ENCODE data around the gene SCYL3. TPM values are rescaled to one million over a fixed set of nuclear protein-coding genes. Genes with fewer than 3 reads are reported as not detected.

The SCYL3 gene
- total RNA-seq, 4 donors from 2014 or later = 12.3 to 42.3 (median 25.1) TPM

DNA sequence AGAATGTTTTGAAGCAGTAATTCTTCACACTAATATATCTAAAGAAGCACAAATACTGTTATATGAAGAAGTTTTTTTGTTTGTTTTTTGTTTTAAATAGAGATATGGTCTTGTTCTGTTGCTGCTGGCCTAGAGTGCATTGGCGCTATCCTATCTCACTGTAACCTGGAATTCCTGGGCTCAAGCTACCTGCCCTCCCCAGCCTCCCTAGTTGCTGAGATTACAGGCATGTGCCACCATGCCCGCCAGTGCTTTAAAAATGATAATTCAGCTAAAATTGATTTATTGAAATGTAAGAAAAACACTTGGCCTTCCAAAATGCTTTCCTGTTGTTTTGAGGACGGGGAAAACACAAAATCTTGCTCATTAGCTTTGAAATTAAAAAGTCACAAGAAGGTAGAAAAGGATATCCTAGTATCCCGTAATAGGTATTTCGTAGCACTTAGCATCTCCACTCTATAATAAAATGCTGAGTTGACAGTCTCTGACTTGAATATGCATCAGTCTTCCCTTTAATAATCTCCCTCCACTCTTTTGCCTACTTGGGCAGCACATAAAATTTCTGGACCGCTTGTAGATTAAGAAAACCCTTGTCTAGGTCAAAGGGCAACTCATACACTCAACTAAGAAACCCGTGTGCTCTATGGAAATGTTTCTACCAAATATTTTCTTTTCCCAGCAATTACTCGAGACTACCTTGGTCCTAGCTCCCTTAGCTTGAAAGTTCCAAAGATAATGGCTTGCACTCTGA, 1.3 kb downstream of the SCYL3 start:
- intact Hi-C loops (cut with DNase I; ENCODE audit: low total_unique reads) (no loop called here), in situ Hi-C loops (cut with MboI; ENCODE audit: low pct_ligation_motif_present in 1 of 4, low pct_unique_long_range_greater_than_20kb in 1 of 4, low sequenced_read_pairs in 3 of 4) (no loop called here)
- Histone ChIP-seq H3K36me3 (peaks cover 0 to 11% (median 4%) of the 10 kb centered on the region in 4 donors), H3K4me1 (peaks cover 20 to 31% (median 26%) of the 10 kb centered on the region in 4 donors), H3K27ac (peak overlapping the region; percentile 93 to 99 (median 99)), H3K27me3 (no peaks in the 10 kb centered on the region), H3K9me3 (no peaks in the 10 kb centered on the region), H3K4me3 (peak overlapping the region; percentile 57 to 97 (median 96))
- no peak for DNase-seq
- TF ChIP-seq, protein P1, sequence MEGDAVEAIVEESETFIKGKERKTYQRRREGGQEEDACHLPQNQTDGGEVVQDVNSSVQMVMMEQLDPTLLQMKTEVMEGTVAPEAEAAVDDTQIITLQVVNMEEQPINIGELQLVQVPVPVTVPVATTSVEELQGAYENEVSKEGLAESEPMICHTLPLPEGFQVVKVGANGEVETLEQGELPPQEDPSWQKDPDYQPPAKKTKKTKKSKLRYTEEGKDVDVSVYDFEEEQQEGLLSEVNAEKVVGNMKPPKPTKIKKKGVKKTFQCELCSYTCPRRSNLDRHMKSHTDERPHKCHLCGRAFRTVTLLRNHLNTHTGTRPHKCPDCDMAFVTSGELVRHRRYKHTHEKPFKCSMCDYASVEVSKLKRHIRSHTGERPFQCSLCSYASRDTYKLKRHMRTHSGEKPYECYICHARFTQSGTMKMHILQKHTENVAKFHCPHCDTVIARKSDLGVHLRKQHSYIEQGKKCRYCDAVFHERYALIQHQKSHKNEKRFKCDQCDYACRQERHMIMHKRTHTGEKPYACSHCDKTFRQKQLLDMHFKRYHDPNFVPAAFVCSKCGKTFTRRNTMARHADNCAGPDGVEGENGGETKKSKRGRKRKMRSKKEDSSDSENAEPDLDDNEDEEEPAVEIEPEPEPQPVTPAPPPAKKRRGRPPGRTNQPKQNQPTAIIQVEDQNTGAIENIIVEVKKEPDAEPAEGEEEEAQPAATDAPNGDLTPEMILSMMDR (IDR thresholded peaks at IDR 0.05) = no peak
- TF ChIP-seq EP300 (IDR thresholded peaks at IDR 0.05; ENCODE audit: low read depth) = no peak
- no peak for TF ChIP-seq POLR2A (IDR thresholded peaks at IDR 0.05)
- TF ChIP-seq POLR2AphosphoS5 (IDR thresholded peaks at IDR 0.05) = no peak
- 37 to 47% methylated on average over 8 of the region's 8 CpGs for WGBS, 2 donors (ENCODE audit: low coverage in 1 of 2)

DNA sequence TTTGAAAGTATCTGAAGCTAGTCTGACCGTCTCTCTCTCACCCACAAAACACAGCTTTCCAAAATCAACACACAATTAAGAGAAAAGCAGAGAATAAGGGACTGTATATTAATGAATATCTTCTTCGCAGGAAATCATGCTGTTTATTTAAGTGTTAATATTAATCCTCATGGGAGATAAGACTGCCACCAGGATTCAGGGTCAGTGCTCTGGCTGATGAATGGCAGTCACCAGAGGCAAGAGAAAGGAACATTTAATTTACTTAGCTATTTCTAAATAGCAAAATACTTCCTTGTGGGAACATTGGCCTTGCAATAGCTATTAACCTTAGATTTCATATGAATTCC, 2.2 kb downstream of the SCYL3 start:
- H3K9me3 ChIP-seq = no peaks in the 10 kb centered on the region
- H3K4me3 ChIP-seq = no peak overlapping the region
- peaks cover 0 to 11% (median 4%) of the 10 kb centered on the region in 4 donors for H3K36me3 ChIP-seq
- H3K4me1 ChIP-seq = peaks cover 20 to 31% (median 26%) of the 10 kb centered on the region in 4 donors
- in situ Hi-C loops (cut with MboI; ENCODE audit: low pct_ligation_motif_present in 1 of 4, low pct_unique_long_range_greater_than_20kb in 1 of 4, low sequenced_read_pairs in 3 of 4) = no loop called here
- TF ChIP-seq, protein P1 (IDR thresholded peaks at IDR 0.05) = no peak
- TF ChIP-seq EP300 (IDR thresholded peaks at IDR 0.05; ENCODE audit: low read depth) = no peak
- TF ChIP-seq POLR2A (IDR thresholded peaks at IDR 0.05) = no peak
- no peak for TF ChIP-seq POLR2AphosphoS5 (IDR thresholded peaks at IDR 0.05)
- H3K27me3 ChIP-seq = no peaks in the 10 kb centered on the region
- intact Hi-C loops (cut with DNase I; ENCODE audit: low total_unique reads) = no loop called here
- 29 to 31% methylated on average over 2 of the region's 2 CpGs for WGBS, 2 donors (ENCODE audit: low coverage in 1 of 2)
- no peak for DNase-seq
- peak overlapping the region; percentile 57 to 99 (median 99) for H3K27ac ChIP-seq

DNA sequence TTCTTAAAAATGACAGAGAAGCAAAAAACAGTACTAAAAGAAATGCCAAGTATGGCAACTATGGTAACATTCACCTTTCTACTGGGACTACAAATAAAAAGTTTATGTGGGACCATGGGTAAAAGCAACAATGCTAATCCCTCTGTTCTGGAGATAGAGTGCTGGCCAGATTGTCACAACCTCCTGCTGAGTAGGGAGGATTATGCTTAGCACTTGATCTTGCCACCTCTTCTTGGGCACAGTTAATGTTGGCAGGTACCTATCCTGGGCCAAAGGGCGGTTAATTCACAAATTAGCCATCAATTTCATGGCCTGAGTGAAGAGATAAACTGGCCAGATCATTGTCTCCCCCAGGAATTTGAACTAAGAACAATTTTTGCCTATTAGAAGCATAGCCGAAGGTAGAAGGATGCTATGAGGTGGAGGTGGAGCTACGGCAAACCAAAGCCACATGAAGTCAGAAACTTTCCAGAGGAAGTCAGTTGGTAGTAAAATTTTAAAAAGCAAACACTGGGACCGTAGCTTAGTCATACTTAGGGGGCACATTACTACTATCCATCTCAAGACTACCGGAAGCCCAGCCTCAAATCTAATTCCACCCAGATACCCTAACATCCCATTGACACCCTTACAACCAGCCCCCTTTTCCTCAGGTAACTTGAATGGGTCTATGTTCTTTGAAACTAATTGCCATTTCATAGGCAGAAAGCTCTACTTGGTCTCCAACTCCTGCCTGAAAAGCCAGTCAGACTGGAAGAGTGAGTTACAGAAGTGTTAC, 2.7 kb downstream of the SCYL3 start:
- 32 to 37% methylated on average over 5 of the region's 5 CpGs for WGBS, 2 donors (ENCODE audit: low coverage in 1 of 2)
- intact Hi-C loops (cut with DNase I; ENCODE audit: low total_unique reads) = no loop called here
- Histone ChIP-seq H3K4me1 (peaks cover 20 to 31% (median 26%) of the 10 kb centered on the region in 4 donors), H3K27me3 (no peaks in the 10 kb centered on the region), H3K36me3 (peaks cover 0 to 15% (median 5%) of the 10 kb centered on the region in 4 donors), H3K4me3 (no peak overlapping the region), H3K27ac (peak overlapping the region; percentile 57 to 99 (median 99)), H3K9me3 (no peaks in the 10 kb centered on the region)
- DNase-seq = peak; percentile 24
- in situ Hi-C loops (cut with MboI; ENCODE audit: low pct_ligation_motif_present in 1 of 4, low pct_unique_long_range_greater_than_20kb in 1 of 4, low sequenced_read_pairs in 3 of 4) = no loop called here
- TF ChIP-seq, protein P1 (IDR thresholded peaks at IDR 0.05) = no peak
- TF ChIP-seq EP300 (IDR thresholded peaks at IDR 0.05; ENCODE audit: low read depth) (no peak), POLR2A (IDR thresholded peaks at IDR 0.05) (no peak)

DNA sequence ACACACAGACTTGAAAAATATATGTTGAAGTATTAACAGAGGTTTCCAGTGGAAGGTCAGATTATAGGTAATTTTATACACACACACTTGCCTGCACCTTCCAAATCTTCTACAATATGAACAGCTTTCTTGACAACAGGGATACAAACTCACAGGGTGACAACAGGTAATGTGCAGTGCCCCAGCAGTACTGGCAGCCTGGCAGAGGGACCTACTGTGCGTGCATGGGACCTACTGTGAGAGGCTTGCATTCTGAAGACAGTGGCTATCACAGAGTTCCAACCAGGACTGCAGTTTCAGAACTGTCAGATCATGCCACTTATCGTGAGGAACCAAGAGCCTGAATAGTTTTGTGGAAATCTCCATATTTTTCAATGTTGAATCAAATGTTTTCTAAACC, 3.8 kb downstream of the SCYL3 start:
- no peaks in the 10 kb centered on the region for H3K9me3 ChIP-seq
- H3K36me3 ChIP-seq = peaks cover 0 to 16% (median 7%) of the 10 kb centered on the region in 4 donors
- H3K4me3 ChIP-seq = no peak overlapping the region
- intact Hi-C loops (cut with DNase I; ENCODE audit: low total_unique reads) = no loop called here
- DNase-seq = no peak
- H3K27me3 ChIP-seq = no peaks in the 10 kb centered on the region
- TF ChIP-seq POLR2A (IDR thresholded peaks at IDR 0.05) (no peak), EP300 (IDR thresholded peaks at IDR 0.05; ENCODE audit: low read depth) (no peak), POLR2AphosphoS5 (IDR thresholded peaks at IDR 0.05) (no peak)
- TF ChIP-seq, protein P1 (IDR thresholded peaks at IDR 0.05) = no peak
- H3K27ac ChIP-seq = no peak overlapping the region
- in situ Hi-C loops (cut with MboI; ENCODE audit: low pct_ligation_motif_present in 1 of 4, low pct_unique_long_range_greater_than_20kb in 1 of 4, low sequenced_read_pairs in 3 of 4) = no loop called here
- 86 to 94% methylated on average over 1 to 2 of the region's 2 CpGs for WGBS, 2 donors (ENCODE audit: low coverage in 1 of 2)
- peaks cover 20 to 35% (median 29%) of the 10 kb centered on the region in 4 donors for H3K4me1 ChIP-seq
